DMS 273 treated with DMSO at 0.1 percent for 48 hours (cell line): Measurements from ENCODE around the gene PCDHGC3.

ENCODE experiments used
- DNase-seq: peaks from one replicate; lab custom pipeline; 2025; lab: John Stamatoyannopoulos, UW

Gene PCDHGC3

GRCh38 chr5:141508440-141508797, 32.7 kb downstream of the PCDHGC3 start:
- no peak for DNase-seq

- DNase-seq = no peak
Observed at GRCh38 chr5:141508798-141509611, 33.2 kb downstream of the PCDHGC3 start.

GRCh38 chr5:141510160-141510559, 34.4 kb downstream of the PCDHGC3 start:
- no peak for DNase-seq

- no peak for DNase-seq
Observed at GRCh38 chr5:141510850-141511601, 35.3 kb downstream of the PCDHGC3 start.

GRCh38 chr5:141511771-141512325, 36.1 kb downstream of the PCDHGC3 start:
- no peak for DNase-seq

GRCh38 chr5:141512390-141512910, 36.7 kb downstream of the PCDHGC3 start:
- DNase-seq = no peak

- DNase-seq = no peak
Observed at GRCh38 chr5:141512911-141513626, 37.3 kb downstream of the PCDHGC3 start.

- DNase-seq = peak; percentile 99
Observed at GRCh38 chr5:141513627-141514329, 38.0 kb downstream of the PCDHGC3 start.

- peak; percentile 99 for DNase-seq
Observed at GRCh38 chr5:141514330-141515133, 38.8 kb downstream of the PCDHGC3 start.

- peak; percentile 45 for DNase-seq
Observed at GRCh38 chr5:141515141-141515540, 39.4 kb downstream of the PCDHGC3 start.

- DNase-seq = no peak
Observed at GRCh38 chr5:141515946-141516671, 40.3 kb downstream of the PCDHGC3 start.

- DNase-seq = no peak
Observed at GRCh38 chr5:141516672-141517025, 40.9 kb downstream of the PCDHGC3 start.

- no peak for DNase-seq
Observed at GRCh38 chr5:141517312-141517711, 41.5 kb downstream of the PCDHGC3 start.

- DNase-seq = no peak
Observed at GRCh38 chr5:141517880-141518617, 42.3 kb downstream of the PCDHGC3 start.

GRCh38 chr5:141518618-141519015, 42.9 kb downstream of the PCDHGC3 start:
- DNase-seq = no peak

- DNase-seq = no peak
Observed at GRCh38 chr5:141519605-141520565, 44.1 kb downstream of the PCDHGC3 start.

- no peak for DNase-seq
Observed at GRCh38 chr5:141521244-141521781, 45.5 kb downstream of the PCDHGC3 start.

- DNase-seq = no peak
Observed at GRCh38 chr5:141522301-141522700, 46.5 kb downstream of the PCDHGC3 start.
